ENCODE data around the gene ASIC2.
"Not testable (repeated sequence)": the region's sequence is repeated elsewhere in the genome, so short reads cannot be mapped to it uniquely, and the experiment has no call there.

Gene ASIC2

GRCh38 chr17:33019161-33019890 is 273.8 kb downstream of the ASIC2 start:
- DNase-seq (ENCODE audit: low read depth): no peak

GRCh38 chr17:33017366-33017765 is 275.7 kb downstream of the ASIC2 start:
- no peak for DNase-seq (ENCODE audit: low read depth)

- no peak for DNase-seq (ENCODE audit: low read depth)
These were observed 276.2 kb downstream of the ASIC2 start for GRCh38 chr17:33016920-33017319.

DNA sequence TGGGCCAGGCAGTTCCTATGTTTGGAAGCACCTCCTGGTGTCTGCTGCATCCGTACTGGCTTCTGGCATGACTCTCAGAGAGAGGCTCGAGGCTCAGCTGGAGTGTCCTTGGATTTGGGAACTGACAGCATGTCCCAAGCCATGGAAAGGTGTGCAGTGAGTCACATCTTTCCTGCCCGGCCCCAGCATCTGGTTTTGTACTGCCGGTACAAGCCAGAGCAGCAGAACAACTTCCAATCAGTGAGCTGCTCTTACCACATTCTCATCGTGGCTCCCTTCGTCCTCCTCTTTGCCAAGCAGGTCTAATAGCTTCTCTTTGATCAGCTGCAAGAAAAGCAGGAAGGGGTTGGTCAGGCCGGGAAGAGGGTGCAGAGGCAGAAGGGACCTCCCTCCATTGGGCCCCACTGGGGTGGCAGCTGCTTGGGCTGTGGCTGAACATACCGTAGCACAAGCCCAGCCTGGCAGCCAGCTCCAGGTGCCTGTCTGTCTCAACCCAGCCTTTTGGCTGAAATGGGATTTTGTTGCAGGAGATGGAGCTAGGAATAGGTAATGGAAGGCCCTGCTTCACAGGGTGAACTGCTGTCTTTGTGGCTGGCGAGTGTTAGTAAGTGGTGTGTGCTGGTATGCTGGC is 277.3 kb downstream of the ASIC2 start:
- no peak for DNase-seq (ENCODE audit: low read depth)

DNA sequence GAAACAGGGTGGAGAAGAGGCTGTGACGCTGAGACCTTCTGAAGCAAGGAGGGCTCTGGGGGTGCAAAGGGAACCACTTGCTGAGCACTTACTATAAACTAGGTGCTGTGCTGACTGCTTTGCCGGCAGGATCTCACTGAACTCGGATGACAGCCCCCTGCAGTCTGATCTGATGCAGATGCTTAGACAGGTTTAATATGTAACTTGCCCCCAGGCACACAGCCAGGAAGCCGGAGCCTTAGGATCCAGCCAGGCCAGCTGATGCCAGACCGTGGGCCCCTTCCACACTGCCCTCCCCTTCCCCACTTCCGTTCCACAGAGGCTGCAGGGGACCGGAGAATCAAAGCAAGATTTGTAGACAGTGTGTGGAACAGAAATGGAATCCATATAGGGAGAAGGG is 278.3 kb downstream of the ASIC2 start:
- DNase-seq (ENCODE audit: low read depth): no peak

- DNase-seq (ENCODE audit: low read depth): no peak
These were observed 279.3 kb downstream of the ASIC2 start for GRCh38 chr17:33013596-33014375.

GRCh38 chr17:33012522-33013033 is 280.5 kb downstream of the ASIC2 start:
- DNase-seq (ENCODE audit: low read depth): peak; percentile 41

- no peak for DNase-seq (ENCODE audit: low read depth)
These were observed 283.5 kb downstream of the ASIC2 start for GRCh38 chr17:33009636-33010035.

DNA sequence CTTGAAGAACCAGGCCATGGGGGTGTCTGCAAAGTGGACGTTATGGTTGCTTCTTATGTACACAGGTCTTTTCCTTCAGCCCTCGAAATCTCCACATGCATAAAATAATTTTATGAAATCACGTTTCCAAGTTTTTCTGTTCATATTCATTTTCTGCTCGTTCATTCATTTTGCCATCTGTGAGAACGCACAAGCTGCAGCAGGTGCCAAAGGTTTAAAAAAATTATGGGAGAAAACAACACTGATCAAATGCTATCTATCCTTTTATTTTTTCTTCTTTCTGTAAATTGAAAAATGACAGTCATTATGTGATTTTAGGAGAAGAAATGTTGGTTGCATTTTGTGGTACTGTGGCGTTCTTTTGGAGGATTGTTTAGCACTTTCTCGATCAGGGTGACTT is 285.9 kb downstream of the ASIC2 start:
- DNase-seq (ENCODE audit: low read depth): no peak

DNA sequence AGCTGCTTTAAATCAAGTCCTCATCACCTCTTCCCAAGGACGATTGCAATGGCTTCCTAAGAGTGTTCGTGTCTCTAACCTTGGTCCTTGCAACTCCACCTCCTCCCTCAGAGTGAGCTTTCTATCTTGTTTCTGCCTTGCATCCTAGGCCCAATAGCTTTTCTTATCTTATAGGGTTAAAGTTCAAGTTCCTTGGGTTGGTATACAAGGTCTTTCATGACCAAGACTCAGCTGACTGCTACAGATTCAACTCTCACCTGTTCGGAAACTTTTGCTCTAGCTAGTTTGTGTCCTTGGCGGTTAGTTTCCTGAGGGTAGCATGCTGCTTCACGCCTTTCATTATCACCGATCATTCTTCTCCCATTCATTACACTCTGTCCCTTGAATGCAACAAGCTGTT is 290.8 kb downstream of the ASIC2 start:
- DNase-seq (ENCODE audit: low read depth): no peak

DNA sequence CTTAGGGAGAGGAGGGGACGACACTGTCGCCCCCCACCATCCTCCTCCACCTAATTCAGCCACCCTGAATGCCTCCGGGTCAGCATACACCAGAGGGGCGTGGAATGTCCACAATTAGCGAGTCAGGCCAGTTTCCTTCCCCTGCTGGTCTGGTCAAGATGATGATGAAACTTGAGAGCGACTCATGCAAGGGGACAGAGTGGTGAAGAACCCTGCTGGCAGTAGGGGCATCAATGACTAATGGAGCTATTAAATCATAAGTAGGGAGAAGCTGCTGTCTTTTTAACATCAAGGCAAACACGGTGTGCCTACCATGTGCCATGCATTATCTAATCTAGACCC is 294.2 kb downstream of the ASIC2 start:
- peak; percentile 50 for DNase-seq (ENCODE audit: low read depth)

- peak; percentile 55 for DNase-seq (ENCODE audit: low read depth)
These were observed 294.8 kb downstream of the ASIC2 start for GRCh38 chr17:32998111-32998886.

- DNase-seq (ENCODE audit: low read depth): no peak
These were observed 297.6 kb downstream of the ASIC2 start for GRCh38 chr17:32995416-32996045.

- no peak for DNase-seq (ENCODE audit: low read depth)
These were observed 299.1 kb downstream of the ASIC2 start for GRCh38 chr17:32993977-32994376.

- no peak for DNase-seq (ENCODE audit: low read depth)
These were observed 300.6 kb downstream of the ASIC2 start for GRCh38 chr17:32992321-32993033.

DNA sequence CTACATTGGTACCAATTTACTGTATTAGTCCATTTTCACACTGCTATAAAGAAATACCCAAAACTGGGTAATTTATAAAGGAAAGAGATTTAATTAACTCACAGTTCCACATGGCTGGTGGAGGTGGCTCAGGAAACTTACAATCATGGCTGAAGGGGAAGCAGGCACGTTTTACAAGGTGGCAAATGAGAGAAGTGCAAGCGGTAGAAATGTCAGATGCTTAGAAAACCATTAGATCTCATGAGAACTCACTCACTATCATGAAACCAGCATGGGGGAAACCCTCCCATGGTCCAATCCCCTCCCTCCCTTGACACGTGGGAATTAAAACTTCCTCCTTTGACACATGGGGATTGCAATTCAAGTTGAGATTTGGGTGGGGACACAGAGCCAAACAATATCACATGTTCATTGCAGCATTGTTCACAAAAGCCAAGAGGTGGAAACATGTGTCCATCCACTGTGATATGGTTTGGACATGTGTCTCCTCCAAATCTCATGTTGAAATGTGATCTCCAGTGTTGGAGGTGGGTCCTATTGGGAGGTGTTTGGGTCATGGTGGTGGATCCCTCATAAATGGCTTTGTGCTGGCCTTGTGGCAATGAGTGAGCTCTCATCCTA is 304.5 kb downstream of the ASIC2 start:
- DNase-seq (ENCODE audit: low read depth): no peak

GRCh38 chr17:32987868-32988267 is 305.2 kb downstream of the ASIC2 start:
- DNase-seq (ENCODE audit: low read depth): not testable (repeated sequence)

DNA sequence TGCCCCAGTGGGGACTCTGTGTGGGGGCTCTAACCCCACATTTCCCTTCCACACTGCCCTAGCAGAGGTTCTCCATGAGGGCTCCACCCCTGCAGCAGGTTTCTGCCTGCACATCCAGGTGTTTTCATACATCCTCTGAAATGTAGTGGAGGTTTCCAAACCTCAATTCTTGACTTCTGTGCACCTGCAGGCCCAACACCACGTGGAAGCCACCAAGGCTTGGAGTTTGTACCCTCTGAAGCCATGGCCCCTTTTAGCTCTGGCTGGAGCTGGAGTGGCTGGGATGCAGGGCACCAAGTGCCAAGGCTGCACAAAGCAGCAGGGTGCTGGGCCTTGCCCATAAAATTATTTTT is 305.7 kb downstream of the ASIC2 start:
- not testable (repeated sequence) for DNase-seq (ENCODE audit: low read depth)

DNA sequence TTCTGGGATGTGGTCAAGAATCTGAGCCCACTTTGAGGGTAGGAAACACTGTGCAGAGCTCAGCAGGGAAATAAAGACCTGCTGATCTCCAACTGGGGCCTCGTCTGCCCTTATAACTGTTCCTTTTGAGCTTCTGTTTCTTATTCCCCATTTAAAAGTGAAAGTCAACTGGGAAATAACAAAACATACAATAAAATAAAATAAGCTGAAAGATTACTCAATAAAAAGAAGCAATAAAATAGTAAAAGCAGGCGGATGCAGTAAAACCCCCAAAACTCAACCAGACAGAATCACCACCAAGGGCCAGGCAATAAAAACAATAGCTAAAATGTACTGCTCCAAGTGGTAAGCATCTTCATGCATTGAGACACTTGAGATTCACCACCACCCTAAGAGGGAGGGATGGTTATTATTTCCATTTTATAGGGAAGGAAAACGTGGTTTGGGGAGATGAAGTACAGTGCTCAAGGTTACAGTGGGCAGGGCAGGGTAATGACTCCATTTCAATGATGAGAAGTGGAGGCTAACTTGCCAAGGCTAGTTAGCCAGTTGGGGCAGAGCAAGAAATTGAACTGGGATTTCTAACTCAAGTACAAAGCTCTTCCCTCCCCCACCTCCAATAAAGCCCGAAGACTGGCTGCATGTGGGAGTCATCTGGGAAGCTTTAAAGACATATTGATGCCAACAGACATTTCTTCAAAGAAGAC is 307.9 kb downstream of the ASIC2 start:
- no peak for DNase-seq (ENCODE audit: low read depth)

DNA sequence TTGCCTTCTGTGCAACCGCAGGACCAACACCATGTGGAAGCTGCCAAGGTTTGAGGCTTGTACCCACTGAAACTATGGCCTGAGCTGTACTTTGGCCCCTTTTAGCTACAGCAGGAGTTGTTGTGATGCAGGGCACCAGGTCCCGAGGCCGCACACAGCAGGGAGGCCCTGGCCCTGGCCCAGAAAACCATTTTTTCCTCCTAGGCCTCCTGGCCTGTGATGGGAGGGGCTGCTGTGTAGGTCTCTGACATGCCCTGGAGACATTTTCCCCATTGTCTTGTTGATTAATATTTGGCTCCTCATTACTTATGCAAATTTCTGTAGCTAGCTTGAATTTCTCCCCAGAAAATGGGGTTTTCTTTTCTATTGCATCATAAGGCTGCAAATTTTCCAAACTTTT is 311.5 kb downstream of the ASIC2 start:
- DNase-seq (ENCODE audit: low read depth): not testable (repeated sequence)

All from GM04504 (cell line).